Naive thymus-derived CD4-positive, alpha-beta T cell (primary cell): ENCODE measurements around the gene NRP1. TPM values are rescaled to one million over a fixed set of nuclear protein-coding genes. Genes with fewer than 3 reads are reported as not detected.
A peak's percentile ranks its signal among the peaks of the same experiment; 100 is the strongest.

Source experiments
- ATAC-seq: fragments of 150-1000 bp; cut with Tn5 transposase; 2 replicates; pipeline ENCODE4 v1.10.0; 2021; ENCODE audit warnings: mild to moderate bottlenecking, moderate library complexity
- CTCF ChIA-PET: fragments of 350-600 bp; sonication (Branson Sonifier 250); formaldehyde crosslinking; loops from one replicate; lab custom pipeline; 2021; ENCODE audit warnings: antibody characterized with exemption; lab: Charles Lee
- POLR2A ChIA-PET: fragments of 350-600 bp; sonication (Branson Sonifier 250); formaldehyde crosslinking; loops from one replicate; lab custom pipeline; 2021; ENCODE audit warnings: antibody characterized with exemption, inconsistent platforms; lab: Charles Lee
- DNase-seq, 9 donors: peaks; one replicate each; pipeline versions ENCODE4 v3.0.0 to v3.0.0-alpha.2; 2020 to 2022; ENCODE audit warnings: mixed read lengths in 1 of 9
- H3K27ac ChIP-seq: one replicate; pipeline ENCODE4 v1.7.0; 2013; ENCODE audit warnings: mild to moderate bottlenecking, low read depth, low read length, moderate library complexity
- H3K27me3 ChIP-seq, 2 donors: one replicate each; pipeline ENCODE4 v1.7.0; 2013; ENCODE audit warnings: low read length in 2 of 2, mild to moderate bottlenecking in 2 of 2, moderate library complexity in 2 of 2; ENCODE audit not compliant: control insufficient read depth in 2 of 2, insufficient read depth in 2 of 2
- H3K36me3 ChIP-seq, 3 experiments: 1 replicate in 2 of 3; 2 replicates in 1 of 3; pipeline ENCODE4 v1.7.0; 2013; ENCODE audit warnings: low read length in 3 of 3, mild to moderate bottlenecking in 3 of 3, moderate library complexity in 1 of 3; ENCODE audit not compliant: insufficient read depth in 3 of 3, control insufficient read depth in 2 of 3
- H3K4me1 ChIP-seq, 2 donors: one replicate each; pipeline ENCODE4 v1.7.0; 2013; ENCODE audit warnings: low read length in 2 of 2, mild to moderate bottlenecking in 2 of 2, moderate library complexity in 1 of 2; ENCODE audit not compliant: control insufficient read depth in 2 of 2, insufficient read depth in 2 of 2
- H3K4me3 ChIP-seq: 2 replicates; pipeline ENCODE4 v1.7.0; 2013; ENCODE audit warnings: mild to moderate bottlenecking, low read length
- H3K9me3 ChIP-seq, 3 experiments: 1 replicate in 2 of 3; 2 replicates in 1 of 3; pipeline ENCODE4 v1.7.0; 2013; ENCODE audit warnings: low read length in 3 of 3; ENCODE audit not compliant: control insufficient read depth in 2 of 3
- H3K27ac Mint-ChIP-seq, 9 donors: one replicate each; pipeline ENCODE4 v1.8.0; 2020 to 2022; ENCODE audit warnings: mixed read lengths in 9 of 9, mild to moderate bottlenecking in 8 of 9, moderate library complexity in 5 of 9, inconsistent platforms in 2 of 9
- H3K27me3 Mint-ChIP-seq, 5 donors: one replicate each; pipeline ENCODE4 v1.8.0; 2021 to 2022; ENCODE audit warnings: mixed read lengths in 5 of 5, mild to moderate bottlenecking in 1 of 5
- H3K36me3 Mint-ChIP-seq, 5 donors: one replicate each; pipeline ENCODE4 v1.8.0; 2020 to 2022; ENCODE audit warnings: mixed read lengths in 5 of 5, mild to moderate bottlenecking in 3 of 5, inconsistent platforms in 1 of 5
- H3K4me1 Mint-ChIP-seq, 7 donors: one replicate each; pipeline ENCODE4 v1.8.0; 2020 to 2022; ENCODE audit warnings: mixed read lengths in 7 of 7, mild to moderate bottlenecking in 3 of 7, inconsistent platforms in 1 of 7
- H3K4me3 Mint-ChIP-seq, 10 donors: one replicate each; pipeline ENCODE4 v1.8.0; 2020 to 2022; ENCODE audit warnings: mild to moderate bottlenecking in 10 of 10, mixed read lengths in 10 of 10, moderate library complexity in 6 of 10, inconsistent platforms in 2 of 10
- H3K9me3 Mint-ChIP-seq, 11 donors: one replicate each; pipeline ENCODE4 v1.8.0; 2020 to 2022; ENCODE audit warnings: mixed read lengths in 11 of 11, mild to moderate bottlenecking in 4 of 11, inconsistent platforms in 1 of 11, moderate library complexity in 1 of 11
- intact Hi-C, 2 donors: fragments of 100-400 bp; cut with micrococcal nuclease; formaldehyde crosslinking; loops; one replicate each; pipeline ENCODE4 v1.15.1; 2023
- polyA plus RNA-seq, 2 donors: library from polyadenylated mRNA; unstranded; fragments of 300-500 nt; fragmentation: Illumina TruSeq; gene quantifications; one replicate each; pipeline ENCODE4 v1.2.3, GENCODE V29; 2021
- total RNA-seq, 6 experiments: library from RNA in 5 of 6; stranded (reverse) in 5 of 6; gene quantifications; 1 replicate in 5 of 6; 2 replicates in 1 of 6; pipeline ENCODE4 v1.2.3 and lab custom pipeline; 2021 to 2026

NRP1 gene
- total and polyA plus RNA-seq, 7 experiments from 2014 or later, result 0.72 to 4.6 (median 1.6) TPM; not detected in 2

DNA sequence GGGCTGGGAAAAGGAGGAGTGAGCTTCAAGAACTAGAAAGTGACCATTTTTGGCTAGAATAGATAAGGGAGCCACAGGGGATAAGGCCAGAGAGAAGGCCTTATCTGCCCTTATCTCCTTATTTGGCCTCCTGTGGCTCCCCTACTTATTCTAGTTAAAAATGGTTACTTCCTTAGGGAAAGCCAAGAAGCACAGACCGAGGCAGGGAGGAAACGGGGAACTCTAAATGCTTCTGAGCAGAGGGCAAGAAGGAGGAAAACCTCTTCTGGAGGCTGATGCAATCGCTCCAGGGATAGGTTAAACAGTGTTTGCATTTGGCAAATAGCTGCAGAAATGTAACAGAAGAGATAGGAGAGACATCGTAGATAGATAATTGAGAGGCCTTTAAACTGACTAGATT lies 18.6 kb downstream of the NRP1 start:
- Mint-ChIP-seq H3K27ac (no peak overlapping the region), H3K4me3 (no peak overlapping the region), H3K36me3 (peaks cover 0 to 5% (median 2%) of the 10 kb centered on the region in 5 donors), H3K9me3 (peaks cover 0 to 10% (median 0%) of the 10 kb centered on the region in 11 donors), H3K4me1 (no peaks in the 10 kb centered on the region), H3K27me3 (peaks cover 0 to 16% (median 6%) of the 10 kb centered on the region in 5 donors)
- Histone ChIP-seq H3K27me3 (no peaks in the 10 kb centered on the region), H3K27ac (no peak overlapping the region), H3K9me3 (no peaks in the 10 kb centered on the region), H3K4me1 (no peaks in the 10 kb centered on the region), H3K36me3 (no peaks in the 10 kb centered on the region), H3K4me3 (no peak overlapping the region)
- intact Hi-C loops, result no loop called here
- CTCF ChIA-PET, result no interaction called here
- POLR2A ChIA-PET, result no interaction called here
- DNase-seq (no peak), ATAC-seq (no peak)

DNA sequence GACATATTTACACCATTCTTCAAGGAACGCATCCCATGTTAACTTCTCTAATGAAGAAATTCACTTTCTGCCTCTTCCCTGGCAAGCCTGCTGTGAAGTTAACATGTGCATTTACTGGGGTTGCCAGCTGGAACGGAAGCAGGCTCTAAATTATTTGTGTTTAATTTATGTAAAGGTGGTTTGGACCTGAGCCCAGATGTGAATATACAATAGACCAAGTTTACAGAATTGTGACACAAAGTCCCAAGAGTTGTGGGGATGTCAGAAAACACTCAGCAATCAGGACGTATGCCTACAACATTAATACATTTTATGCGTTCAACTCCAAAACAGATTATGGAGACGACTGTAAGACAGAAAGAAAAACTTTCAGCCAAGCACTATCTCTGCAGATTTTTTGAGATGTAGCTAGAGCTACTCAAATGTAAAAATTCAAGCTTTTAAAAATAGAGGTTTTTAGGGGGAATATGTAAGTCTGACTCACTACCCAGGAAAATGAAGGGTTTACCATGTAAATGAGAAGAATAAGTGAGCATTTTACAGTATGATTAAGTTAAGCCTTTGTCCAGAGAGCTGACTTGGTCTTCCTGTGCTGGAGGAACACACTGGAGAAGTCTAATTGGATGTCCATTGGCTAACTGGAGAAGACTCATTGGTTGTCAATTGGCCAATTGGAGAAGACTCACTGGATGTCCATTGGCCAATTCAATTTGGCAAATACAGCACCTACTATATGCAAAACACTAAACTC lies 19.5 kb downstream of the NRP1 start:
- Mint-ChIP-seq H3K4me1 (no peaks in the 10 kb centered on the region), H3K27me3 (peaks cover 0 to 16% (median 0%) of the 10 kb centered on the region in 5 donors), H3K9me3 (peaks cover 0 to 6% (median 0%) of the 10 kb centered on the region in 11 donors), H3K27ac (no peak overlapping the region), H3K4me3 (no peak overlapping the region), H3K36me3 (peaks cover 0 to 2% (median 0%) of the 10 kb centered on the region in 5 donors)
- no peaks in the 10 kb centered on the region for H3K9me3 ChIP-seq
- CTCF ChIA-PET, result no interaction called here
- H3K4me3 ChIP-seq, result no peak overlapping the region
- H3K36me3 ChIP-seq, result no peaks in the 10 kb centered on the region
- POLR2A ChIA-PET, result no interaction called here
- H3K27me3 ChIP-seq, result no peaks in the 10 kb centered on the region
- DNase-seq (no peak), ATAC-seq (no peak)
- intact Hi-C loops, result no loop called here
- H3K4me1 ChIP-seq, result no peaks in the 10 kb centered on the region
- no peak overlapping the region for H3K27ac ChIP-seq

DNA sequence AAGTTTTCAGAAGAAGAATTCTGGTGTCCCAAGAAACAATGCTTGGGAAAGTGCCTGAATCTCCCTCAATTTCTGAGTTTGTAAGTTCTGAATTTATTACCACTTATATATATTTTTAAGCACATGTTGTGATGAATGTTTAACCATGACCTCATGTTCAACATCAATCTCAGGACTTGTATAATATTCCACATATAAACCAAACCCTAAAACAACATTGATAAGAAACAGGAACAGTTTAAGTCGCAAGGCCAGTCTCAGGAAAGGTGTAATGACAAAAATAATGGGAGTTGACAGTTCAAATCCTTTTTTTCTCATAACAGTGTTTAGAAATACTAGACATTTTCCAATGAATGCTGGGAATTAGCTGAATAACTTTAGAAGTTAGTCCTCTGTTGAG lies 22.8 kb downstream of the NRP1 start:
- Histone ChIP-seq H3K9me3 (no peaks in the 10 kb centered on the region), H3K27me3 (no peaks in the 10 kb centered on the region), H3K4me3 (no peak overlapping the region), H3K36me3 (no peaks in the 10 kb centered on the region), H3K27ac (no peak overlapping the region), H3K4me1 (no peaks in the 10 kb centered on the region)
- ChIA-PET CTCF (no interaction called here), POLR2A (no interaction called here)
- no peak for ATAC-seq
- DNase-seq, result no peak
- Mint-ChIP-seq H3K9me3 (peaks cover 0 to 6% (median 0%) of the 10 kb centered on the region in 11 donors), H3K27ac (no peak overlapping the region), H3K4me1 (peaks cover 0 to 8% (median 7%) of the 10 kb centered on the region in 7 donors), H3K27me3 (peaks cover 0 to 13% (median 4%) of the 10 kb centered on the region in 5 donors), H3K4me3 (no peak overlapping the region), H3K36me3 (peaks cover 0 to 2% (median 0%) of the 10 kb centered on the region in 5 donors)
- intact Hi-C loops, result no loop called here

DNA sequence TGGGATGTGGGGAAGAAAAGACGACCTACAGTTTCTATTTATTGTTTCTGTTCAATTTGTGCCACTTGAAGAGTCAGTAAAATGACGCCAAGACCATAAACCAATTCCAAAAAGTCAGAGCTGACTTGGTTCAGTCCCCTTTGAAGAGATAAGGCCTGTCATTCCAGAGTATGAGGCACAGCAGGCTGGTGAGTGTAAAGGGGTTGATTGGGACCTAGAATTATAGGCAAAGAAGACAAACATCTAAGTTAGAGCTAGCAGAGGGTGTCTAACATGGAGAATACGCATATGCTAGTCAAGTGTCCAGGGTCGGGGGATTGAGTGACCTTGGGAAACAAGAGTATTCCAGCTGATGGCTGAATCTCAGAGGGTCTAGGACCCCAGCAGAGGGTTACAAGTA lies 23.6 kb downstream of the NRP1 start:
- intact Hi-C loops, result no loop called here
- no peaks in the 10 kb centered on the region for H3K36me3 ChIP-seq
- H3K27ac ChIP-seq, result no peak overlapping the region
- ChIA-PET CTCF (interaction anchor here (0.6 kb wide), 1 partner anchor 24 kb away, joined by 3 read pairs; no protein-coding TSS in a partner anchor), POLR2A (no interaction called here)
- no peaks in the 10 kb centered on the region for H3K27me3 ChIP-seq
- H3K4me3 ChIP-seq, result no peak overlapping the region
- Mint-ChIP-seq H3K27ac (no peak overlapping the region), H3K4me1 (peaks cover 0 to 8% (median 7%) of the 10 kb centered on the region in 7 donors), H3K9me3 (peaks cover 0 to 6% (median 0%) of the 10 kb centered on the region in 11 donors), H3K4me3 (no peak overlapping the region), H3K36me3 (peaks cover 0 to 2% (median 0%) of the 10 kb centered on the region in 5 donors), H3K27me3 (peaks cover 0 to 13% (median 4%) of the 10 kb centered on the region in 5 donors)
- no peak for DNase-seq
- no peak for ATAC-seq
- H3K9me3 ChIP-seq, result no peaks in the 10 kb centered on the region
- H3K4me1 ChIP-seq, result no peaks in the 10 kb centered on the region

DNA sequence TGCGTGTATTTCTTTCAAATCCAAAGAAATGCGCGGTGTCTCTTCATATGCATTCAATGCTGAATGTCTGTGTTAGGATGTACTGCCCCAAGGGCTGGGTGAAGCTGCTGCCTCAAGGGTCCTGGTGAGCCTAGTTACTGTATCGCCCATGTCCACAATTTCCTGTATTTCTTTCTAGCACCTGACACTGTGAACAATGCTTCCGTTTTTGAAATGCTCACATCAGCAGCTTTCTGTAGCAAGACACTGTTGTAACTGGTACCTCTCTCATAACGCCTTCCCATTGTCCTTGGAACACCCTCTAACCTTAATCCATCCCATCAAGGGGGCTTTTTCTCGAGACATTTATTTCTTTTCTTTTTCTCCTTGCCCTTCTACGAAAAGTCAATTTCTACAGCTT lies 25.1 kb downstream of the NRP1 start:
- intact Hi-C loops, result no loop called here
- peaks cover 0 to 6% (median 0%) of the 10 kb centered on the region in 11 donors for H3K9me3 Mint-ChIP-seq
- no peak overlapping the region for H3K27ac Mint-ChIP-seq
- DNase-seq (no peak), ATAC-seq (no peak)
- ChIA-PET CTCF (no interaction called here), POLR2A (no interaction called here)
- no peak overlapping the region for H3K4me3 ChIP-seq
- peaks cover 0 to 2% (median 0%) of the 10 kb centered on the region in 5 donors for H3K36me3 Mint-ChIP-seq
- H3K4me3 Mint-ChIP-seq, result peak overlapping the region in 9 of 10 donors; percentile 3 to 70 (median 52)
- peaks cover 0 to 10% (median 4%) of the 10 kb centered on the region in 5 donors for H3K27me3 Mint-ChIP-seq
- H3K27me3 ChIP-seq, result no peaks in the 10 kb centered on the region
- H3K9me3 ChIP-seq, result no peaks in the 10 kb centered on the region
- H3K36me3 ChIP-seq, result no peaks in the 10 kb centered on the region
- H3K4me1 Mint-ChIP-seq, result peaks cover 0 to 8% (median 7%) of the 10 kb centered on the region in 7 donors
- no peak overlapping the region for H3K27ac ChIP-seq
- no peaks in the 10 kb centered on the region for H3K4me1 ChIP-seq

DNA sequence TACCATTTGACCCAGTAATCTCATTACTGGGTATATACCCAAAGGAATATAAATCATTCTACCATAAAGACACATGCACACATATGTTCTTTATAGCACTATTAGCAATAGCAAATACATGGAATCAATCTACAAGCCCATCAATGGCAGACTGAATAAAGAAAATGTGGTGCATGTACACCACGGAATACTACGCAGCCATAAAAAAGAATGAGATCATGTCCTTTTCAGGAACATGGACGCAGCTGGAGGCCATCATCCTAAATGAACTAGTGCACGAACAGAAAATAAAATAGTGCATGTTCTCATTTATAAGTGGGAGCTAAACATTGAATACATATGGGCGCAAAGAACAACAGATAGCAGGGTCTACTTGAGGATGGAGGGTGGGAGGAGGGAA lies 26.6 kb downstream of the NRP1 start:
- ATAC-seq, result no peak
- CTCF ChIA-PET, result no interaction called here
- Mint-ChIP-seq H3K27ac (no peak overlapping the region), H3K27me3 (peaks cover 0 to 5% (median 0%) of the 10 kb centered on the region in 5 donors), H3K4me3 (no peak overlapping the region), H3K4me1 (peaks cover 0 to 15% (median 11%) of the 10 kb centered on the region in 7 donors), H3K9me3 (peaks cover 0 to 3% (median 0%) of the 10 kb centered on the region in 11 donors), H3K36me3 (no peaks in the 10 kb centered on the region)
- no peak for DNase-seq
- Histone ChIP-seq H3K4me3 (no peak overlapping the region), H3K36me3 (no peaks in the 10 kb centered on the region), H3K27ac (no peak overlapping the region), H3K9me3 (no peaks in the 10 kb centered on the region), H3K27me3 (no peaks in the 10 kb centered on the region), H3K4me1 (no peaks in the 10 kb centered on the region)
- intact Hi-C loops, result no loop called here
- POLR2A ChIA-PET, result interaction anchor here (0.6 kb wide), 1 partner anchor 38 kb away, joined by 3 read pairs; no protein-coding TSS in a partner anchor
